ENCODE results near the gene COX5A. TPM values are rescaled to one million over a fixed set of nuclear protein-coding genes. Genes with fewer than 3 reads are reported as not detected.

Gene COX5A
- total RNA-seq, 1 experiment from 2014 or later: 280 TPM

DNA sequence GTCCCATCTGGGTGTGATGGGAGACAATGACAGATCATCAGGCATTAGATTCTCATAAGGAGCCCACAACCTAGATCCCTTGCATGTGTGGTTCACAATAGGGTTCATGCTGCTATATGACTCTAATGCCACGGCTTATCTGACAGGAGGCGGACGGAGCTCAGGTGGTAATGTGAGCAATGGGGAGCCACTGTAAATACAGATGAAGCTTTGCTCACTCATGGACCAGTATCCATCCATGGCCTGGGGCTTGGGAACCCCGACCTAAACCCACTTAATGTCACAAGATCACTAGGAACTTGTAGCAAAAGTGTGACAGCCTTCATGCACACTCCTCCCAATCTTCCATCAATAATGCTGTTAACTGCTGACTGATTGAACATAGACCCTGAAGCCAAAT lies 29.2 kb downstream of the COX5A start:
- TF ChIP-seq, protein P1, sequence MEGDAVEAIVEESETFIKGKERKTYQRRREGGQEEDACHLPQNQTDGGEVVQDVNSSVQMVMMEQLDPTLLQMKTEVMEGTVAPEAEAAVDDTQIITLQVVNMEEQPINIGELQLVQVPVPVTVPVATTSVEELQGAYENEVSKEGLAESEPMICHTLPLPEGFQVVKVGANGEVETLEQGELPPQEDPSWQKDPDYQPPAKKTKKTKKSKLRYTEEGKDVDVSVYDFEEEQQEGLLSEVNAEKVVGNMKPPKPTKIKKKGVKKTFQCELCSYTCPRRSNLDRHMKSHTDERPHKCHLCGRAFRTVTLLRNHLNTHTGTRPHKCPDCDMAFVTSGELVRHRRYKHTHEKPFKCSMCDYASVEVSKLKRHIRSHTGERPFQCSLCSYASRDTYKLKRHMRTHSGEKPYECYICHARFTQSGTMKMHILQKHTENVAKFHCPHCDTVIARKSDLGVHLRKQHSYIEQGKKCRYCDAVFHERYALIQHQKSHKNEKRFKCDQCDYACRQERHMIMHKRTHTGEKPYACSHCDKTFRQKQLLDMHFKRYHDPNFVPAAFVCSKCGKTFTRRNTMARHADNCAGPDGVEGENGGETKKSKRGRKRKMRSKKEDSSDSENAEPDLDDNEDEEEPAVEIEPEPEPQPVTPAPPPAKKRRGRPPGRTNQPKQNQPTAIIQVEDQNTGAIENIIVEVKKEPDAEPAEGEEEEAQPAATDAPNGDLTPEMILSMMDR (IDR thresholded peaks at IDR 0.05; ENCODE audit: unreplicated experiment): no peak
- BruUV-seq (replicated peaks): no TSS peak
- DNase-seq: no peak
- H3K36me3 Mint-ChIP-seq (ENCODE audit: insufficient read depth, unreplicated experiment): peaks cover 29% of the 10 kb centered on the region
- no peak overlapping the region for H3K4me3 Mint-ChIP-seq (ENCODE audit: low read depth, unreplicated experiment)
- intact Hi-C loops (cut with micrococcal nuclease; ENCODE audit: unreplicated experiment): no loop called here
- peaks cover 13% of the 10 kb centered on the region for H3K4me1 Mint-ChIP-seq (ENCODE audit: low read depth, unreplicated experiment)
- no peaks in the 10 kb centered on the region for H3K27me3 Mint-ChIP-seq (ENCODE audit: unreplicated experiment)
- no peak overlapping the region for H3K27ac Mint-ChIP-seq (ENCODE audit: unreplicated experiment)
- H3K9me3 Mint-ChIP-seq (ENCODE audit: low read depth, unreplicated experiment): no peaks in the 10 kb centered on the region
- CTCF ChIA-PET: interaction anchor here (0.9 kb wide), 1 partner anchor 35 kb away, joined by 6 read pairs; the partner anchor contains the start of gene SCAMP2

DNA sequence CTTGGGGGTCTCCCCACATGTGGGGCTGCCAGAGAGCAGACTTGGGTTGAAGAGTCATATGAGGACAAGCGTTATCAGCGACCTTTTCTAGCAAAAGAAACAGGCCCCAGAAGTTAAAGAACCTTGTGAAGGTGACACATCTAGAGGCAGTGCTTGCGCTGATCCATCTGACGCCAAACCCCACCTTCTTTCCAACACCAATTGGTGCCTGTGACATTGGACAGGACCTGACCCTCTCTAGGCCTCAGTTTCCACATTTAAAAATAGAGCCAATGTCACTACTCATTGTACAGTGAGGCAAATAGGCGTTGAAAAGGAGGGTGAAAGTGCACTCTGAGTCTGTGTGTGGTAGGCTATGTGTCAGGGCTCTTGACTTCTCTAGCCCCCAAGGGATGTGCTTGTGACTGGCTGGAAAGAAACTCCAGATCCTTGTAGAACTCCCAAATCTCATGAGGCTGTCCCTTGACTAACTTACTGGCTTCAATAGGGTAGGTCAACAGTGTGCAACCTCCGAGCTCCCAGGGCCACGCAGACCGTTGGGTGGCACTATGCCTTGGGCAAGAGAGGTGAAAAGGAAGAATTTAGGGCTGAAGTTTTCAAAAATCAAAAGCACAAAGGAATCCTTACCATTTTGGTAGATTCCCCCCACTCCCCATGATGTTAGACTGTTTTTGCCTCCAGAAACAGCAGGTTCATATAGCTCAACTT lies 30.6 kb downstream of the COX5A start:
- H3K36me3 Mint-ChIP-seq (ENCODE audit: insufficient read depth, unreplicated experiment): peaks cover 30% of the 10 kb centered on the region
- intact Hi-C loops (cut with micrococcal nuclease; ENCODE audit: unreplicated experiment): no loop called here
- BruUV-seq (replicated peaks): TSS peak; percentile 38

DNA sequence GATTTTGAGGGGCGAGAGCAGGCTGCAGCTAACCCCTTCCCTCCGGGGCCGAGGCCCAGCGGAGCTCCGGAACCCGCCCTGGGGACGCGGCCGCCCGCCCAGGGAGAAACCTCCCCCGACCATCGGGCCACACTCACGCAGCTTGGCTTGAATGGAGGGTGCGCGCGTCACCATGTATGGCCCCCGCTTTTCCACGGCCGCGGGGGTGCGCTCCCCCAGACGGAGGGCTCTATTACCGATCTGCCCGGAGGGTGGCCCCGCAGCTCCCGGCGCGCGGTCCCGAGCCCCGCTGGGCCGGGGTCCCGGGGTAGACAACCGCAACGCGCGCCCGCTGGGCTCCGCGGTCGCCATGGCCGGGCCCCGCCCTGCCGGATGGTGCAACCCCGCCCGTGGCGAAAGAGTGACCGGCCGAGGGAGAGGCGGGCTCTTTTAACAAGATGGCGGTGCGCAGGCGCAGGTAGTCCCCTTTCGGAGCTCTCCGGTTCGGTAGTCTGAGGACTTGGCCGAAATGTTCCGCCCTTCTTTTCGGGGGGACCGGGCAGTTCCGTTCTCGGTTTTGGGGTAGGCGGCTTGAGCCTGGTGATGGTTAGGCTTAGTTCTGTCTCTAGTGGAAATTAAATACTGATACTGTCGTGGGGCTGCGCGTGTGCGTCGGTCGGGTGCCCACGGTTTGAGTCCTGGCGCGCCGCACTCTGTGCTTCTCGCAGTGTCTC lies 31.3 kb downstream of the COX5A start, which contains the start of gene FAM219B:
Gene FAM219B (minus strand): TSS at position 402 of the 713 bp plus-strand sequence. CDS start 51 bp downstream, at position 351.
- Mint-ChIP-seq H3K27ac (ENCODE audit: unreplicated experiment) (peak within 1 kb of the TSS; percentile 58), H3K9me3 (ENCODE audit: low read depth, unreplicated experiment) (no peaks in the 10 kb centered on the region), H3K27me3 (ENCODE audit: unreplicated experiment) (no peaks in the 10 kb centered on the region), H3K36me3 (ENCODE audit: insufficient read depth, unreplicated experiment) (peaks cover 37% of the 10 kb centered on the region), H3K4me3 (ENCODE audit: low read depth, unreplicated experiment) (peak within 1 kb of the TSS; percentile 83), H3K4me1 (ENCODE audit: low read depth, unreplicated experiment) (peaks cover 13% of the 10 kb centered on the region)
- BruUV-seq (replicated peaks): no TSS peak
- intact Hi-C loops (cut with micrococcal nuclease; ENCODE audit: unreplicated experiment): no loop called here
- DNase-seq: peak; percentile 95
- CTCF ChIA-PET: interaction anchor here (0.7 to 1.9 kb wide), 10 partner anchors 17 to 401 kb away, joined by 3 to 5 read pairs (median 4); partner anchors contain the start of genes MPI and RPP25
- TF ChIP-seq, protein P1 (IDR thresholded peaks at IDR 0.05; ENCODE audit: unreplicated experiment): no peak

More for the DNA sequence above, 30.6 kb downstream of the COX5A start:
- CTCF ChIA-PET: interaction anchor here (0.7 to 1.9 kb wide), 6 partner anchors 17 to 1544 kb away, joined by 3 to 5 read pairs (median 4); partner anchors contain the start of genes MPI and RPP25
- no peaks in the 10 kb centered on the region for H3K9me3 Mint-ChIP-seq (ENCODE audit: low read depth, unreplicated experiment)
- DNase-seq: no peak
- peak overlapping the region; percentile 83 for H3K4me3 Mint-ChIP-seq (ENCODE audit: low read depth, unreplicated experiment)
- H3K27ac Mint-ChIP-seq (ENCODE audit: unreplicated experiment): peak overlapping the region; percentile 44
- TF ChIP-seq, protein P1 (IDR thresholded peaks at IDR 0.05; ENCODE audit: unreplicated experiment): no peak
- no peaks in the 10 kb centered on the region for H3K27me3 Mint-ChIP-seq (ENCODE audit: unreplicated experiment)
- H3K4me1 Mint-ChIP-seq (ENCODE audit: low read depth, unreplicated experiment): peaks cover 13% of the 10 kb centered on the region

DNA sequence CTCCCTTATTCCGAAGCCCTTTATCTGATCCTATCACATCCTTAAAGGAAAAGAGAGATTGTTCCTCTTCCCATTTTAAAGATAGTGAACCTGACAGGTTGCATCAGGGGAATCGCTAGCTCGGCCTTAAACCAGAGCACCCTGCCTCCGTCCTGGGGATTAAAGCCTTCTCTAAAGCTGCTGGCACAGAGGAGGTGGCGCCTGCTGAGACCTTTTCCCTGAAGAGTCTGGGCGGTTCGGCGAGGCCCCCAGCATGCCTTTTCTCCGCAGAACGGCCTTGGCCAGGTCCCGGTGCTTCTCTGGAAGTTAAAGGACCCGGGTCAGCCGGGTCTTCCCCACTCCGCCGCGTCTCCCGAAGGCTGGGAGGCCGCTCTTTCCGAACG lies 31.8 kb downstream of the COX5A start:
- H3K27ac Mint-ChIP-seq (ENCODE audit: unreplicated experiment): peak overlapping the region; percentile 58
- BruUV-seq (replicated peaks): no TSS peak
- H3K27me3 Mint-ChIP-seq (ENCODE audit: unreplicated experiment): no peaks in the 10 kb centered on the region
- H3K9me3 Mint-ChIP-seq (ENCODE audit: low read depth, unreplicated experiment): no peaks in the 10 kb centered on the region
- DNase-seq: no peak
- TF ChIP-seq, protein P1 (IDR thresholded peaks at IDR 0.05; ENCODE audit: unreplicated experiment): no peak
- H3K4me1 Mint-ChIP-seq (ENCODE audit: low read depth, unreplicated experiment): peaks cover 13% of the 10 kb centered on the region
- H3K36me3 Mint-ChIP-seq (ENCODE audit: insufficient read depth, unreplicated experiment): peaks cover 38% of the 10 kb centered on the region
- intact Hi-C loops (cut with micrococcal nuclease; ENCODE audit: unreplicated experiment): no loop called here
- CTCF ChIA-PET: interaction anchor here (0.7 to 1.9 kb wide), 10 partner anchors 16 to 402 kb away, joined by 3 to 5 read pairs (median 4); partner anchors contain the start of genes MPI and RPP25
- peak overlapping the region; percentile 83 for H3K4me3 Mint-ChIP-seq (ENCODE audit: low read depth, unreplicated experiment)
